Measurements from ENCODE around the gene SHBG. TPM values are rescaled to one million over a fixed set of nuclear protein-coding genes. Genes with fewer than 3 reads are reported as not detected.
A peak's percentile ranks its signal among the peaks of the same experiment; 100 is the strongest.
"Not testable (repeated sequence)": the region's sequence is repeated elsewhere in the genome, so short reads cannot be mapped to it uniquely, and the experiment has no call there.

Gene SHBG
- total RNA-seq, 4 donors from 2014 or later = 2.1 to 38.0 (median 16.3) TPM

- peak overlapping the region in 1 of 4 donors; percentile 84 for H3K4me3 ChIP-seq
- H3K4me1 ChIP-seq = peaks cover 0 to 24% (median 2%) of the 10 kb centered on the region in 4 donors
- H3K27me3 ChIP-seq, H3K36me3 ChIP-seq, H3K9me3 ChIP-seq: not testable (repeated sequence)
- peak overlapping the region in 3 of 4 donors; percentile 94 to 96 (median 95) for H3K27ac ChIP-seq
- TF ChIP-seq POLR2A (IDR thresholded peaks at IDR 0.05) = peak in 1 of 2 donors; percentile 22
- peak in 2 of 3 donors; percentile 60 to 61 for DNase-seq
These were observed 4.2 kb upstream of the SHBG start for GRCh38 chr17:7625749-7626148.

- Histone ChIP-seq H3K9me3 (no peaks in the 10 kb centered on the region), H3K36me3 (peaks cover 0 to 6% (median 0%) of the 10 kb centered on the region in 3 donors), H3K27me3 (no peaks in the 10 kb centered on the region), H3K4me1 (peaks cover 0 to 24% (median 2%) of the 10 kb centered on the region in 4 donors), H3K4me3 (peak overlapping the region in 3 of 4 donors; percentile 84 to 94 (median 88)), H3K27ac (peak overlapping the region in 3 of 4 donors; percentile 94 to 96 (median 95))
- TF ChIP-seq CTCF (IDR thresholded peaks at IDR 0.05) = no peak
- no peak for DNase-seq
These were observed 3.6 kb upstream of the SHBG start for GRCh38 chr17:7626307-7626706.

GRCh38 chr17:7626956-7627249 lies 3.0 kb upstream of the SHBG start:
- peaks cover 0 to 24% (median 2%) of the 10 kb centered on the region in 4 donors for H3K4me1 ChIP-seq

GRCh38 chr17:7627250-7628121 lies 2.4 kb upstream of the SHBG start, which contains the start of gene SAT2:
TSS of gene SAT2 (minus strand) at chr17:7627821. CDS start at chr17:7627635, 186 bp downstream.
- DNase-seq = peak; percentile 94 to 97 (median 96)

More at GRCh38 chr17:7626956-7627249, 3.0 kb upstream of the SHBG start:
- no peak for TF ChIP-seq CTCF (IDR thresholded peaks at IDR 0.05)
- no peak for TF ChIP-seq POLR2A (IDR thresholded peaks at IDR 0.05)
- DNase-seq = peak in 1 of 3 donors; percentile 50
- no peaks in the 10 kb centered on the region for H3K27me3 ChIP-seq
- peak overlapping the region; percentile 64 to 94 (median 86) for H3K4me3 ChIP-seq
- peaks cover 0 to 6% (median 0%) of the 10 kb centered on the region in 3 donors for H3K36me3 ChIP-seq
- peak overlapping the region; percentile 80 to 96 (median 94) for H3K27ac ChIP-seq
- no peaks in the 10 kb centered on the region for H3K9me3 ChIP-seq

GRCh38 chr17:7631398-7632380 lies 1.8 kb downstream of the SHBG start:
- no peaks in the 10 kb centered on the region for H3K9me3 ChIP-seq
- peaks cover 0 to 9% (median 1%) of the 10 kb centered on the region in 4 donors for H3K4me1 ChIP-seq
- DNase-seq = no peak
- H3K27ac ChIP-seq = no peak overlapping the region
- TF ChIP-seq POLR2A (IDR thresholded peaks at IDR 0.05) = no peak
- no peak for TF ChIP-seq CTCF (IDR thresholded peaks at IDR 0.05)
- no peaks in the 10 kb centered on the region for H3K27me3 ChIP-seq
- H3K36me3 ChIP-seq = no peaks in the 10 kb centered on the region
- H3K4me3 ChIP-seq = no peak overlapping the region

More at GRCh38 chr17:7627250-7628121, 2.4 kb upstream of the SHBG start, which contains the start of gene SAT2:
- H3K4me3 ChIP-seq = peak within 1 kb of the TSS; percentile 64 to 94 (median 86)
- H3K4me1 ChIP-seq = peaks cover 0 to 24% (median 2%) of the 10 kb centered on the region in 4 donors
- H3K27me3 ChIP-seq = no peaks in the 10 kb centered on the region
- TF ChIP-seq CTCF (IDR thresholded peaks at IDR 0.05) (no peak), POLR2A (IDR thresholded peaks at IDR 0.05) (peak; percentile 77 to 87)
- peaks cover 0 to 6% (median 0%) of the 10 kb centered on the region in 3 donors for H3K36me3 ChIP-seq
- no peaks in the 10 kb centered on the region for H3K9me3 ChIP-seq
- H3K27ac ChIP-seq = peak within 1 kb of the TSS; percentile 80 to 96 (median 94)

Data from Peyer's patch (tissue), 4 donors.